ENCODE measurements around the gene CLEC18C. TPM values are rescaled to one million over a fixed set of nuclear protein-coding genes. Genes with fewer than 3 reads are reported as not detected.
"Not testable (repeated sequence)": the region's sequence is repeated elsewhere in the genome, so short reads cannot be mapped to it uniquely, and the experiment has no call there.

Gene CLEC18C
- total RNA-seq, 4 donors from 2014 or later: 0.63 TPM; not detected in 3

- ATAC-seq (ENCODE audit: low FRiP score) (no peak), DNase-seq (ENCODE audit: low spot score) (no peak)
- TF ChIP-seq CTCF (IDR thresholded peaks at IDR 0.05): no peak
Observed at GRCh38 chr16:70152578-70153302, 20.8 kb upstream of the CLEC18C start.

GRCh38 chr16:70154736-70155135, 18.9 kb upstream of the CLEC18C start:
- not testable (repeated sequence) for ATAC-seq (ENCODE audit: low FRiP score)

GRCh38 chr16:70156207-70156978, 17.2 kb upstream of the CLEC18C start:
- no peak for TF ChIP-seq CTCF (IDR thresholded peaks at IDR 0.05)
- ATAC-seq (ENCODE audit: low FRiP score) (no peak), DNase-seq (ENCODE audit: low spot score) (no peak)

More at GRCh38 chr16:70154736-70155135, 18.9 kb upstream of the CLEC18C start:
- DNase-seq (ENCODE audit: low spot score): not testable (repeated sequence)

- ATAC-seq (ENCODE audit: low FRiP score): no peak
- TF ChIP-seq CTCF (IDR thresholded peaks at IDR 0.05): no peak
- DNase-seq (ENCODE audit: low spot score): no peak
Observed at GRCh38 chr16:70157105-70157476, 16.5 kb upstream of the CLEC18C start.

GRCh38 chr16:70157477-70158260, 15.9 kb upstream of the CLEC18C start:
- no peak for TF ChIP-seq CTCF (IDR thresholded peaks at IDR 0.05)
- ATAC-seq (ENCODE audit: low FRiP score) (no peak), DNase-seq (ENCODE audit: low spot score) (no peak)

GRCh38 chr16:70158261-70158939, 15.2 kb upstream of the CLEC18C start:
- no peak for TF ChIP-seq CTCF (IDR thresholded peaks at IDR 0.05)
- ATAC-seq (ENCODE audit: low FRiP score) (no peak), DNase-seq (ENCODE audit: low spot score) (no peak)
